H9 (cell line): Measurements from ENCODE around the gene ATRN. TPM values are rescaled to one million over a fixed set of nuclear protein-coding genes. Genes with fewer than 3 reads are reported as not detected.

ENCODE experiments used
- DNase-seq: peaks from one replicate; pipeline ENCODE4 v3.0.0-alpha.2; 2017
- H2AFZ ChIP-seq: one replicate; pipeline ENCODE4 v1.6.1; 2013; ENCODE audit warnings: mild to moderate bottlenecking, low read length, control low read depth, moderate library complexity
- H2AK5ac ChIP-seq: 2 replicates; pipeline ENCODE4 v1.6.1; 2013; ENCODE audit warnings: low read length, control low read depth, mixed read lengths; ENCODE audit not compliant: insufficient read length
- H2BK120ac ChIP-seq: one replicate; pipeline ENCODE4 v1.6.1; 2013; ENCODE audit warnings: low read depth, mild to moderate bottlenecking, low read length, control low read depth, inconsistent platforms; ENCODE audit not compliant: poor library complexity, severe bottlenecking
- H2BK12ac ChIP-seq: 2 replicates; pipeline ENCODE4 v1.6.1; 2013; ENCODE audit warnings: low read length, control low read depth, mixed read lengths, low read depth; ENCODE audit not compliant: insufficient read length
- H2BK15ac ChIP-seq: 2 replicates; pipeline ENCODE4 v1.6.1; 2013; ENCODE audit warnings: low read depth, low read length, control low read depth
- H2BK20ac ChIP-seq: one replicate; pipeline ENCODE4 v1.6.1; 2013; ENCODE audit warnings: low read depth, mild to moderate bottlenecking, low read length, control low read depth, inconsistent platforms; ENCODE audit not compliant: poor library complexity, severe bottlenecking
- H2BK5ac ChIP-seq: 2 replicates; pipeline ENCODE4 v1.6.1; 2013; ENCODE audit warnings: low read length, control low read depth, mixed read lengths; ENCODE audit not compliant: insufficient read length
- H3K14ac ChIP-seq: 2 replicates; pipeline ENCODE4 v1.6.1; 2013; ENCODE audit warnings: low read length, control low read depth; ENCODE audit not compliant: insufficient read depth
- H3K18ac ChIP-seq: 2 replicates; pipeline ENCODE4 v1.6.1; 2013; ENCODE audit warnings: low read depth, mild to moderate bottlenecking, mixed read lengths, low read length, control low read depth; ENCODE audit not compliant: insufficient read length
- H3K23ac ChIP-seq: 2 replicates; pipeline ENCODE4 v1.6.1; 2013; ENCODE audit warnings: low read length, control low read depth, mixed read lengths, low read depth; ENCODE audit not compliant: insufficient read length
- H3K23me2 ChIP-seq: 2 replicates; pipeline ENCODE4 v1.6.1; 2013; ENCODE audit warnings: low read depth, mild to moderate bottlenecking, mixed read lengths, low read length, control low read depth; ENCODE audit not compliant: insufficient read length, poor library complexity, severe bottlenecking
- H3K27ac ChIP-seq: 2 replicates; pipeline ENCODE4 v1.5.1; 2013; ENCODE audit warnings: low read length, control low read depth, mixed read lengths, low read depth; ENCODE audit not compliant: insufficient read length
- H3K27me3 ChIP-seq: 2 replicates; pipeline ENCODE4 v1.6.1; 2013; ENCODE audit warnings: low read length, control low read depth, inconsistent platforms; ENCODE audit not compliant: insufficient read depth
- H3K4ac ChIP-seq: 2 replicates; pipeline ENCODE4 v1.6.1; 2013; ENCODE audit warnings: low read depth, mild to moderate bottlenecking, control low read depth, inconsistent platforms, low read length, moderate library complexity
- H3K4me1 ChIP-seq: 2 replicates; pipeline ENCODE4 v1.6.1; 2013; ENCODE audit warnings: low read length, control low read depth, inconsistent platforms; ENCODE audit not compliant: insufficient read depth
- H3K4me2 ChIP-seq: 2 replicates; pipeline ENCODE4 v1.6.1; 2013; ENCODE audit warnings: low read length, control low read depth, mixed read lengths; ENCODE audit not compliant: insufficient read length, insufficient read depth
- H3K56ac ChIP-seq: 2 replicates; pipeline ENCODE4 v1.6.1; 2013; ENCODE audit warnings: low read depth, mild to moderate bottlenecking, mixed read lengths, low read length, control low read depth; ENCODE audit not compliant: insufficient read length
- H3K79me1 ChIP-seq: 2 replicates; pipeline ENCODE4 v1.6.1; 2013; ENCODE audit warnings: low read depth, mild to moderate bottlenecking, moderate library complexity, low read length, control low read depth, inconsistent platforms; ENCODE audit not compliant: insufficient read depth, poor library complexity, severe bottlenecking
- H3K79me2 ChIP-seq: 2 replicates; pipeline ENCODE4 v1.6.1; 2013; ENCODE audit warnings: low read length, control low read depth, inconsistent platforms; ENCODE audit not compliant: insufficient read depth
- H3K9ac ChIP-seq: 2 replicates; pipeline ENCODE4 v1.6.1; 2013; ENCODE audit warnings: low read length, control low read depth, mixed read lengths; ENCODE audit not compliant: insufficient read length; ENCODE audit errors: extremely low read depth
- H3K9me3 ChIP-seq: one replicate; pipeline ENCODE4 v1.6.1; 2013; ENCODE audit warnings: low read depth, low read length, inconsistent platforms; ENCODE audit not compliant: control insufficient read depth
- H3T11ph ChIP-seq: one replicate; pipeline ENCODE4 v1.6.1; 2013; ENCODE audit warnings: mild to moderate bottlenecking, low read length, control low read depth, inconsistent platforms
- H4K20me1 ChIP-seq: one replicate; pipeline ENCODE4 v1.6.1; 2013; ENCODE audit not compliant: control insufficient read depth, insufficient read length, insufficient read depth
- H4K5ac ChIP-seq: 2 replicates; pipeline ENCODE4 v1.6.1; 2013; ENCODE audit warnings: low read depth, mild to moderate bottlenecking, mixed read lengths, low read length, control low read depth; ENCODE audit not compliant: insufficient read length
- H4K8ac ChIP-seq: replicated peaks from 2 replicates; pipeline ENCODE4 v1.6.1; 2013; ENCODE audit warnings: low read length, control low read depth, mixed read lengths, low read depth; ENCODE audit not compliant: insufficient read length
- H4K91ac ChIP-seq: 2 replicates; pipeline ENCODE4 v1.6.1; 2013; ENCODE audit warnings: low read depth, mild to moderate bottlenecking, moderate library complexity, mixed read lengths, low read length, control low read depth; ENCODE audit not compliant: insufficient read length
- H3K27ac Mint-ChIP-seq, 3 experiments: 2 replicates in 2 of 3; 3 replicates in 1 of 3; pipeline ENCODE4 v1.8.0; 2020 to 2021; ENCODE audit warnings: mixed read lengths in 3 of 3, mild to moderate bottlenecking in 1 of 3, moderate library complexity in 1 of 3
- H3K27me3 Mint-ChIP-seq: 2 replicates; pipeline ENCODE4 v1.8.0; 2021; ENCODE audit warnings: low read depth, mild to moderate bottlenecking, moderate library complexity, mixed read lengths
- H3K36me3 Mint-ChIP-seq, 3 experiments: 2 replicates in 2 of 3; 3 replicates in 1 of 3; pipeline ENCODE4 v1.8.0; 2020 to 2021; ENCODE audit warnings: low read depth in 3 of 3, mixed read lengths in 3 of 3; ENCODE audit not compliant: insufficient read depth in 1 of 3
- H3K4me1 Mint-ChIP-seq, 2 experiments: 2 replicates each; pipeline ENCODE4 v1.8.0; 2020; ENCODE audit warnings: mixed read lengths in 2 of 2
- H3K4me3 Mint-ChIP-seq, 2 experiments: 2 replicates in 1 of 2; 3 replicates in 1 of 2; pipeline ENCODE4 v1.8.0; 2020 to 2021; ENCODE audit warnings: mild to moderate bottlenecking in 2 of 2, mixed read lengths in 2 of 2, moderate library complexity in 1 of 2
- H3K9me3 Mint-ChIP-seq, 2 experiments: 2 replicates in 1 of 2; 3 replicates in 1 of 2; pipeline ENCODE4 v1.8.0; 2020; ENCODE audit warnings: mild to moderate bottlenecking in 2 of 2, mixed read lengths in 2 of 2, moderate library complexity in 1 of 2
- CTCF ChIP-seq: fragments of 200-600 bp; sonication (generic); conservative IDR thresholded peaks from 3 replicates; pipeline ENCODE4 v1.8.0; 2021; ENCODE audit warnings: antibody characterized with exemption, mild to moderate bottlenecking
- WGBS: extraction: QIAGEN DNeasy Blood & Tissue Kit; methylation state at CpG from one replicate; pipeline ENCODE4 v1.1.7; 2013; ENCODE audit warnings: missing lambda C conversion rate, low lambda C conversion rate, mixed read lengths; ENCODE audit not compliant: insufficient read length; ENCODE audit errors: extremely low coverage; 5-methylcytosine and 5-hydroxymethylcytosine counted together
- total RNA-seq: library from RNA; stranded (reverse); gene quantifications from 2 replicates; pipeline ENCODE4 v1.2.1, GENCODE V29; 2021

ATRN gene
- total RNA-seq, 1 experiment from 2014 or later: 23.1 TPM

GRCh38 chr20:3559637-3560036, 88.8 kb downstream of the ATRN start:
- Histone ChIP-seq H2BK120ac (no peak overlapping the region), H4K8ac (no peak overlapping the region), H3K18ac (no peak overlapping the region), H2AFZ (no peak overlapping the region), H3K4me2 (no peak overlapping the region), H2BK20ac (no peak overlapping the region), H3K23me2 (no peaks in the 10 kb centered on the region), H2AK5ac (no peak overlapping the region), H3K79me1 (no peaks in the 10 kb centered on the region), H3K23ac (no peak overlapping the region), H3K9ac (no peak overlapping the region), H2BK12ac (no peak overlapping the region), H3K4ac (no peak overlapping the region), H4K91ac (no peak overlapping the region), H3K27ac (no peak overlapping the region), H3T11ph (no peak overlapping the region), H3K14ac (no peak overlapping the region), H3K27me3 (no peaks in the 10 kb centered on the region), H3K56ac (no peak overlapping the region), H4K5ac (no peak overlapping the region), H3K9me3 (no peaks in the 10 kb centered on the region), H3K4me1 (no peaks in the 10 kb centered on the region), H2BK5ac (no peak overlapping the region), H3K79me2 (no peaks in the 10 kb centered on the region), H2BK15ac (no peak overlapping the region), H4K20me1 (no peaks in the 10 kb centered on the region)
- Mint-ChIP-seq H3K4me3 (no peak overlapping the region), H3K27me3 (no peaks in the 10 kb centered on the region), H3K27ac (no peak overlapping the region), H3K9me3 (no peaks in the 10 kb centered on the region), H3K36me3 (peaks cover 0 to 14% (median 0%) of the 10 kb centered on the region in 3 experiments; a peak in 2 of 7 replicates), H3K4me1 (no peaks in the 10 kb centered on the region)
- TF ChIP-seq CTCF: no peak
- no peak for DNase-seq
- no CpG with 5 or more reads among the region's 1 CpG for WGBS
